IMR-90 (cell line): Measurements from ENCODE around the gene HLA-DQA1. TPM values are rescaled to one million over a fixed set of nuclear protein-coding genes. Genes with fewer than 3 reads are reported as not detected.

Experiments
- ATAC-seq: fragments of 200-7000 bp; cut with Tn5 transposase; 2 replicates; pipeline ENCODE4 v1.9.1; 2020; ENCODE audit warnings: low read depth, mild to moderate bottlenecking, moderate library complexity
- BruUV-seq: library from RNA; stranded (reverse); fragments of 400-500 nt; replicated peaks from 2 replicates; lab custom pipeline; 2021; lab: Mats Ljungman, UMichigan
- CTCF ChIA-PET: fragments of 300-600 bp; formaldehyde crosslinking; extraction: SDS; loops from one replicate; lab custom pipeline; 2021; ENCODE audit warnings: antibody characterized with exemption; lab: Yijun Ruan, JAX
- POLR2A ChIA-PET: fragments of 300-600 bp; sonication (Branson Sonifier 250); formaldehyde crosslinking; loops from one replicate; lab custom pipeline; 2022; ENCODE audit warnings: antibody characterized with exemption; ENCODE audit not compliant: unreplicated experiment; lab: Charles Lee
- DNase-seq: peaks from one replicate; pipeline ENCODE4 v3.0.0; 2013
- H2AFZ ChIP-seq: replicated peaks from 2 replicates; pipeline ENCODE3; 2013; ENCODE audit warnings: low read length, mild to moderate bottlenecking; ENCODE audit not compliant: poor library complexity
- H2AK5ac ChIP-seq: 2 replicates; pipeline ENCODE4 v1.6.1; 2013; ENCODE audit warnings: low read depth, low read length, inconsistent platforms
- H2AK9ac ChIP-seq: replicated peaks from 2 replicates; pipeline ENCODE3; 2013; ENCODE audit warnings: mild to moderate bottlenecking, low read depth, low read length, moderate library complexity; ENCODE audit not compliant: poor library complexity
- H2BK120ac ChIP-seq: 2 replicates; pipeline ENCODE4 v1.6.1; 2013; ENCODE audit warnings: low read depth, low read length, inconsistent platforms
- H2BK15ac ChIP-seq: 3 replicates; pipeline ENCODE4 v1.6.1; 2013; ENCODE audit warnings: low read depth, low read length, inconsistent platforms
- H2BK20ac ChIP-seq: 2 replicates; pipeline ENCODE4 v1.6.1; 2013; ENCODE audit warnings: low read depth, mild to moderate bottlenecking, inconsistent platforms, low read length, moderate library complexity
- H2BK5ac ChIP-seq: 2 replicates; pipeline ENCODE4 v1.6.1; 2013; ENCODE audit warnings: mild to moderate bottlenecking, low read depth, low read length, inconsistent platforms; ENCODE audit not compliant: poor library complexity, severe bottlenecking
- H3K14ac ChIP-seq: replicated peaks from 2 replicates; pipeline ENCODE4 v1.6.1; 2013; ENCODE audit warnings: low read depth, low read length, inconsistent platforms
- H3K18ac ChIP-seq: 2 replicates; pipeline ENCODE4 v1.6.1; 2013; ENCODE audit warnings: low read depth, low read length, control low read depth
- H3K23ac ChIP-seq: 2 replicates; pipeline ENCODE4 v1.6.1; 2013; ENCODE audit warnings: low read depth, low read length, inconsistent platforms
- H3K27ac ChIP-seq: 2 replicates; pipeline ENCODE4 v1.5.1; 2013; ENCODE audit warnings: mild to moderate bottlenecking, control low read depth, low read length; ENCODE audit not compliant: insufficient read depth
- H3K27me3 ChIP-seq: 2 replicates; pipeline ENCODE4 v1.6.1; 2013; ENCODE audit warnings: low read length; ENCODE audit not compliant: control insufficient read depth, insufficient read depth
- H3K36me3 ChIP-seq: 2 replicates; pipeline ENCODE4 v1.6.1; 2013; ENCODE audit warnings: low read length, mixed read lengths; ENCODE audit not compliant: control insufficient read depth, insufficient read depth
- H3K4ac ChIP-seq: 2 replicates; pipeline ENCODE4 v1.6.1; 2013; ENCODE audit warnings: low read depth, low read length, inconsistent platforms
- H3K4me1 ChIP-seq: 2 replicates; pipeline ENCODE4 v1.6.1; 2013; ENCODE audit warnings: low read length, mixed read lengths; ENCODE audit not compliant: control insufficient read depth, insufficient read depth
- H3K4me2 ChIP-seq: 2 replicates; pipeline ENCODE4 v1.6.1; 2013; ENCODE audit warnings: low read depth, mild to moderate bottlenecking, control low read depth, low read length, moderate library complexity
- H3K4me3 ChIP-seq: 2 replicates; pipeline ENCODE4 v1.5.1; 2013; ENCODE audit warnings: low read depth, mild to moderate bottlenecking, control low read depth, low read length, moderate library complexity; ENCODE audit not compliant: insufficient read depth
- H3K56ac ChIP-seq: 2 replicates; pipeline ENCODE4 v1.6.1; 2013; ENCODE audit warnings: low read length, inconsistent platforms; ENCODE audit not compliant: insufficient read depth; ENCODE audit errors: extremely low read depth
- H3K79me1 ChIP-seq, 2 experiments: 2 replicates each; pipeline ENCODE4 v1.6.1; 2013; ENCODE audit warnings: low read length in 2 of 2, inconsistent platforms in 1 of 2, low read depth in 1 of 2
- H3K9ac ChIP-seq: 2 replicates; pipeline ENCODE4 v1.6.1; 2013; ENCODE audit warnings: low read depth, low read length, control low read depth
- H3K9me1 ChIP-seq: 2 replicates; pipeline ENCODE4 v1.6.1; 2013; ENCODE audit warnings: low read length, inconsistent platforms; ENCODE audit not compliant: insufficient read depth
- H3K9me3 ChIP-seq: 2 replicates; pipeline ENCODE4 v1.6.1; 2013; ENCODE audit warnings: low read length; ENCODE audit not compliant: control insufficient read depth, insufficient read depth
- H4K20me1 ChIP-seq: 2 replicates; pipeline ENCODE4 v1.6.1; 2013; ENCODE audit warnings: low read length, inconsistent platforms; ENCODE audit not compliant: insufficient read depth
- H4K5ac ChIP-seq: 2 replicates; pipeline ENCODE4 v1.6.1; 2013; ENCODE audit warnings: mild to moderate bottlenecking, low read depth, low read length, control low read depth
- H4K8ac ChIP-seq, 2 experiments: 2 replicates each; pipeline ENCODE4 v1.6.1; 2013; ENCODE audit warnings: low read depth in 2 of 2, low read length in 2 of 2, control low read depth in 1 of 2, inconsistent platforms in 1 of 2
- H4K91ac ChIP-seq: 2 replicates; pipeline ENCODE4 v1.6.1; 2013; ENCODE audit warnings: low read depth, low read length, inconsistent platforms; ENCODE audit not compliant: insufficient read depth
- BHLHE40 ChIP-seq: fragments of 150-350 bp; IDR thresholded peaks from 2 replicates; pipeline ENCODE4 v1.6.1; 2016; ENCODE audit warnings: mild to moderate bottlenecking, low read depth, low read length
- CHD1 ChIP-seq: IDR thresholded peaks from 2 replicates; pipeline ENCODE4 v1.6.1; 2012; ENCODE audit warnings: low read depth, low read length, improper control_type of control experiment
- FOS ChIP-seq: fragments of 150-350 bp; IDR thresholded peaks from 2 replicates; pipeline ENCODE4 v1.6.1; 2016; ENCODE audit warnings: low read depth, low read length
- MAFK ChIP-seq: IDR thresholded peaks from 2 replicates; pipeline ENCODE4 v1.6.1; 2012; ENCODE audit warnings: low read depth, low read length, improper control_type of control experiment
- MAZ ChIP-seq: IDR thresholded peaks from 2 replicates; pipeline ENCODE4 v1.6.1; 2012; ENCODE audit warnings: low read depth, mild to moderate bottlenecking, low read length, improper control_type of control experiment, moderate library complexity, borderline replicate concordance
- MXI1 ChIP-seq: IDR thresholded peaks from 2 replicates; pipeline ENCODE4 v1.6.1; 2012; ENCODE audit warnings: low read depth, mild to moderate bottlenecking, low read length, moderate library complexity, borderline replicate concordance
- NFE2L2 ChIP-seq: fragments of 150-350 bp; IDR thresholded peaks from 2 replicates; pipeline ENCODE4 v1.6.1; 2016; ENCODE audit warnings: low read depth, mild to moderate bottlenecking, low read length
- POLR2A ChIP-seq: IDR thresholded peaks from 2 replicates; pipeline ENCODE4 v1.6.1; 2012; ENCODE audit warnings: mild to moderate bottlenecking, low read depth, low read length
- RAD21 ChIP-seq: IDR thresholded peaks from 2 replicates; pipeline ENCODE4 v1.6.1; 2012; ENCODE audit warnings: low read length, improper control_type of control experiment
- RFX5 ChIP-seq: IDR thresholded peaks from 2 replicates; pipeline ENCODE4 v1.8.0; 2012; ENCODE audit warnings: low read depth, mild to moderate bottlenecking, low read length, moderate library complexity
- SMC3 ChIP-seq: fragments of 150-350 bp; IDR thresholded peaks from 2 replicates; pipeline ENCODE4 v1.6.1; 2016; ENCODE audit warnings: low read depth, mild to moderate bottlenecking, antibody characterized with exemption, low read length, moderate library complexity
- WGBS, 2 experiments: methylation state at CpG; one replicate each; pipeline versions ENCODE4 v1.1.5 to v1.1.7; 2013; ENCODE audit warnings: missing lambda C conversion rate in 2 of 2; ENCODE audit not compliant: insufficient read length in 1 of 2; ENCODE audit errors: extremely low coverage in 2 of 2; 5-methylcytosine and 5-hydroxymethylcytosine counted together
- dilution Hi-C: fragments of 300-500 bp; cut with HindIII; formaldehyde crosslinking; loops from one replicate; pipeline ENCODE4 v1.14.3; 2018; ENCODE audit warnings: low sequenced_read_pairs; ENCODE audit not compliant: unreplicated experiment
- in situ Hi-C: fragments of 300-500 bp; cut with MboI; formaldehyde crosslinking; loops from 3 replicates; pipeline ENCODE4 v1.14.3; 2019; ENCODE audit warnings: low sequenced_read_pairs, inconsistent platforms, mixed read lengths
- intact Hi-C: fragments of 100-400 bp; cut with micrococcal nuclease; formaldehyde crosslinking; loops from 2 replicates; pipeline ENCODE4 v1.10.0; 2022
- polyA plus RNA-seq, 3 experiments: library from polyadenylated mRNA; depleted of rRNA; stranded (reverse); fragments of >200 nt; gene quantifications; 2 replicates each; pipeline ENCODE4 v1.2.3, GENCODE V29; 2012; ENCODE audit warnings: low replicate concordance in 1 of 3
- total RNA-seq: library from RNA; depleted of rRNA; stranded (reverse); fragments of >200 nt; gene quantifications from 2 replicates; pipeline ENCODE4 v1.2.3, GENCODE V29; 2012
- TF ChIP-seq, protein P1 (sequence below): fragments of 150-350 bp; IDR thresholded peaks from 2 replicates; pipeline ENCODE4 v1.6.1; 2016; ENCODE audit warnings: low read depth, mild to moderate bottlenecking, low read length, moderate library complexity, borderline replicate concordance
- TF ChIP-seq, protein P2 (sequence below): fragments of 150-350 bp; IDR thresholded peaks from 2 replicates; pipeline ENCODE4 v1.6.1; 2017; ENCODE audit warnings: mild to moderate bottlenecking, antibody characterized with exemption, low read length, low read depth
- TF ChIP-seq, protein P3 (sequence below): conservative IDR thresholded peaks from 2 replicates; pipeline ENCODE4 v1.5.1; 2012; ENCODE audit warnings: mild to moderate bottlenecking, low read depth, low read length, improper control_type of control experiment

The HLA-DQA1 gene
- total and polyA plus RNA-seq, 2 of the 4 experiments (the other 2 are of a cell fraction) = not detected

DNA sequence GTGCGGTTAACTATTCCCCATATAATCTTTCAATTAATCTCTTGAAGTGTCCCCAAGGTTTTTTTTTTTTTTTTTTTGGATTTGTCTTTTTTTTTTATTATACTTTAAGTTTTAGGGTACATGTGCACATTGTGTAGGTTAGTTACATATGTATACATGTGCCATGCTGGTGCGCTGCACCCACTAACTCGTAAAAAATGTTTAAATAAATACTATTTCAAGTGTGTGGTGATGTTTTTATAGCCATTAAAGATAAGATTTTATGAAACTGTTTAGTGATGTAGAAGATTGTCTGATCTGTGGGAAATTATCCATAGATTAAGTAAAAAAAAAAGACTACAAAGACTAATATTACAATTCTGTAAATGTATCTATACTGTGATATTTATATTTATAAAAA is 12.6 kb upstream of the HLA-DQA1 start:
- Histone ChIP-seq H3K56ac (no peak overlapping the region), H2AFZ (no peak overlapping the region), H3K14ac (no peak overlapping the region), H3K18ac (no peak overlapping the region), H2AK5ac (no peak overlapping the region), H3K79me1 (no peaks in the 10 kb centered on the region), H4K5ac (no peak overlapping the region), H3K27me3 (no peaks in the 10 kb centered on the region), H2AK9ac (no peak overlapping the region), H2BK20ac (no peak overlapping the region), H3K23ac (no peak overlapping the region), H2BK15ac (no peak overlapping the region), H4K91ac (no peak overlapping the region), H3K4me2 (no peak overlapping the region), H2BK120ac (no peak overlapping the region), H4K20me1 (no peaks in the 10 kb centered on the region), H3K9me1 (no peaks in the 10 kb centered on the region), H4K8ac (no peak overlapping the region), H3K27ac (no peak overlapping the region), H3K4me1 (no peaks in the 10 kb centered on the region), H3K9me3 (no peaks in the 10 kb centered on the region), H2BK5ac (no peak overlapping the region), H3K36me3 (no peaks in the 10 kb centered on the region), H3K4ac (no peak overlapping the region), H3K9ac (no peak overlapping the region), H3K4me3 (no peak overlapping the region)
- ATAC-seq = no peak
- dilution Hi-C loops = no loop called here
- TF ChIP-seq NFE2L2 = no peak
- TF ChIP-seq MAZ = no peak
- no peak for TF ChIP-seq POLR2A
- no peak for TF ChIP-seq SMC3
- TF ChIP-seq BHLHE40 = no peak
- TF ChIP-seq RAD21 = no peak
- TF ChIP-seq, protein P1, sequence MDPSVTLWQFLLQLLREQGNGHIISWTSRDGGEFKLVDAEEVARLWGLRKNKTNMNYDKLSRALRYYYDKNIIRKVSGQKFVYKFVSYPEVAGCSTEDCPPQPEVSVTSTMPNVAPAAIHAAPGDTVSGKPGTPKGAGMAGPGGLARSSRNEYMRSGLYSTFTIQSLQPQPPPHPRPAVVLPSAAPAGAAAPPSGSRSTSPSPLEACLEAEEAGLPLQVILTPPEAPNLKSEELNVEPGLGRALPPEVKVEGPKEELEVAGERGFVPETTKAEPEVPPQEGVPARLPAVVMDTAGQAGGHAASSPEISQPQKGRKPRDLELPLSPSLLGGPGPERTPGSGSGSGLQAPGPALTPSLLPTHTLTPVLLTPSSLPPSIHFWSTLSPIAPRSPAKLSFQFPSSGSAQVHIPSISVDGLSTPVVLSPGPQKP = no peak
- no peak for TF ChIP-seq FOS
- TF ChIP-seq, protein P2, sequence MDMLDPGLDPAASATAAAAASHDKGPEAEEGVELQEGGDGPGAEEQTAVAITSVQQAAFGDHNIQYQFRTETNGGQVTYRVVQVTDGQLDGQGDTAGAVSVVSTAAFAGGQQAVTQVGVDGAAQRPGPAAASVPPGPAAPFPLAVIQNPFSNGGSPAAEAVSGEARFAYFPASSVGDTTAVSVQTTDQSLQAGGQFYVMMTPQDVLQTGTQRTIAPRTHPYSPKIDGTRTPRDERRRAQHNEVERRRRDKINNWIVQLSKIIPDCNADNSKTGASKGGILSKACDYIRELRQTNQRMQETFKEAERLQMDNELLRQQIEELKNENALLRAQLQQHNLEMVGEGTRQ = no peak
- no peak for TF ChIP-seq CHD1
- TF ChIP-seq MXI1 = no peak
- no peak for TF ChIP-seq MAFK
- TF ChIP-seq, protein P3, sequence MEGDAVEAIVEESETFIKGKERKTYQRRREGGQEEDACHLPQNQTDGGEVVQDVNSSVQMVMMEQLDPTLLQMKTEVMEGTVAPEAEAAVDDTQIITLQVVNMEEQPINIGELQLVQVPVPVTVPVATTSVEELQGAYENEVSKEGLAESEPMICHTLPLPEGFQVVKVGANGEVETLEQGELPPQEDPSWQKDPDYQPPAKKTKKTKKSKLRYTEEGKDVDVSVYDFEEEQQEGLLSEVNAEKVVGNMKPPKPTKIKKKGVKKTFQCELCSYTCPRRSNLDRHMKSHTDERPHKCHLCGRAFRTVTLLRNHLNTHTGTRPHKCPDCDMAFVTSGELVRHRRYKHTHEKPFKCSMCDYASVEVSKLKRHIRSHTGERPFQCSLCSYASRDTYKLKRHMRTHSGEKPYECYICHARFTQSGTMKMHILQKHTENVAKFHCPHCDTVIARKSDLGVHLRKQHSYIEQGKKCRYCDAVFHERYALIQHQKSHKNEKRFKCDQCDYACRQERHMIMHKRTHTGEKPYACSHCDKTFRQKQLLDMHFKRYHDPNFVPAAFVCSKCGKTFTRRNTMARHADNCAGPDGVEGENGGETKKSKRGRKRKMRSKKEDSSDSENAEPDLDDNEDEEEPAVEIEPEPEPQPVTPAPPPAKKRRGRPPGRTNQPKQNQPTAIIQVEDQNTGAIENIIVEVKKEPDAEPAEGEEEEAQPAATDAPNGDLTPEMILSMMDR = no peak
- no peak for TF ChIP-seq RFX5
- no CpG with 5 or more reads among the region's 3 CpGs for WGBS, 2 experiments
- in situ Hi-C loops = no loop called here
- POLR2A ChIA-PET = no interaction called here
- BruUV-seq = no TSS peak
- DNase-seq = no peak
- CTCF ChIA-PET = no interaction called here
- intact Hi-C loops = no loop called here
